Skeletal muscle cell (primary cell): Measurements from ENCODE around the gene SIRT5.

Experiments
- DNase-seq: peaks from one replicate; pipeline ENCODE4 v3.0.0-alpha.2; 2010; ENCODE audit warnings: low read depth
- H3K4me3 ChIP-seq: 2 replicates; pipeline ENCODE4 v1.5.1; 2011; ENCODE audit warnings: low read depth, mild to moderate bottlenecking, control low read depth, low read length, moderate library complexity

The SIRT5 gene

DNA sequence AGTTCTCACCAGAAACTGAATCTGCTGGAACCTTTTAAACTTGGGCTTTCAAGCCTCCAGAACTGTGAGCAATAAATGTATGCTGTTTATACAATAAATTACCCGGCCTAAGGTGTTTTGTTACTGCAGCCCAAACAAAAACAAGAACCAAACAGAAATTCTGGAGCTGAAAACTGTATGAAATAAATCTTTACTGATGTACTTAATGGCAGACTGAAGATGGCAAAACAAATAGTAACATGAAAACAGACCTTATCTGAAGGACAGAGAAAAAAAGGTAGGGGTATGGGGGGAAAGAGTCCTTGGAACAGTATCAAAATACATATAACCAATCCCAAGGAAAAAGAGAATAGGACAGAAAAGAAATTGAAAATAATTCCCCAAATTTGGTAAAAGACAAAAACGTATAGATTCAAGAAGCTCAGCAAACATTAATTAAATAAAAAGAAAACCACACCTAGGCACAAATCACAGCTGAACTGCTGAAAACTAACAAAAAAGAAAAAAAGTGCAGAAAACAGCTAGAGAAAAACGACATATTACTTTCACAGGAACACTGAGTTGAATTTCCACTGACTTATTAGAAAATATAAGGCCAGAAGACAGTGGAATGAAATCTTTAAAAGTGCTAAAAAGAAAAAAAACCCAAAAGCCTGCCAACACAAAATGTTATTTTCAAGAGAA is 88.4 kb downstream of the SIRT5 start:
- DNase-seq, result no peak
- no peak overlapping the region for H3K4me3 ChIP-seq

DNA sequence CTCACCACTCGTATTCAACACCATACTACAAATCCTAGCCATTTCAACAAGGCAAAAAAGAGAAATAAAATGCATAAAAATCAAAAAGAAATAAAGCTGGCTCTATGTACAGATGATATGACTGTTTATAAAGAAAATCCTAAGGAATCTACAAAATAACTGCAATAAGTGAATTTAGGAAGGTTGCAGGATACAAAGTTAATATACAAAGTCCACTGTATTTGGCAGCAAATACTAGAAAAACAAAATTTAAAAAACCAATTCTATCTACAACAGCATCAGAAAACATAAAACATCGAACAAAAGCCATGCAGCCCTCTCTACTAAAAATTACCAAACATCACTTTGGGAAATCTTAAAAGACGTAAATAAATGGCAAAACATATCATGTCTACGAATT is 89.6 kb downstream of the SIRT5 start:
- no peak for DNase-seq
- H3K4me3 ChIP-seq, result no peak overlapping the region
